ENCODE results near the gene TAF5.

DNA sequence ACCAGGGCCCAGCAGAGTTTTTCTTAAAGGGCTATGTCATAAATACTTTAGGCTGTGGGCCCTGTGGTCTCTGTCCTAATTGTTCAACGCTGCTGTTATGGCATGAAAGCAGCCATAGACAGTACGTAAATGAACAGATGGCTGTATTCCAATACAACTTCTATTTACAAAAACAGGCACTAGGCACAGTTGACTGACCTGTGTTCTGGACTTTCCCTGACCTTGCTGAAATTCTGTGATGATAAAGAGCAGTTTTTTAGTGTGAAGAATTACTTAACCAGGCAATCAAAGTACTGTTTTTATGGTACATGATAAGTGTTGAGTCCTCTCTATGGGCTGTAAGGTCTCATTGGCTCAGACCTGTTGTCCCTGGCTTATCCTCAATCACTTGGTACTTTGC is 45.8 kb downstream of the TAF5 start:
- no peak for TF ChIP-seq CTCF (conservative IDR thresholded peaks at IDR 0.05; ENCODE audit: low read depth, low read length)
- TF ChIP-seq EZH2 (IDR thresholded peaks at IDR 0.05; ENCODE audit: borderline replicate concordance, low read depth, low read length, poor library complexity, severe bottlenecking), result no peak

All from A673 (cell line).